HG03354 (cell line): ENCODE results near the gene NPHP4.

Source experiments
- ATAC-seq: cut with Tn5 transposase; IDR thresholded peaks from one replicate; pipeline ENCODE4 v1.9.1; 2021; ENCODE audit warnings: mild to moderate bottlenecking; ENCODE audit not compliant: unreplicated experiment, poor library complexity, severe bottlenecking

NPHP4 gene

DNA sequence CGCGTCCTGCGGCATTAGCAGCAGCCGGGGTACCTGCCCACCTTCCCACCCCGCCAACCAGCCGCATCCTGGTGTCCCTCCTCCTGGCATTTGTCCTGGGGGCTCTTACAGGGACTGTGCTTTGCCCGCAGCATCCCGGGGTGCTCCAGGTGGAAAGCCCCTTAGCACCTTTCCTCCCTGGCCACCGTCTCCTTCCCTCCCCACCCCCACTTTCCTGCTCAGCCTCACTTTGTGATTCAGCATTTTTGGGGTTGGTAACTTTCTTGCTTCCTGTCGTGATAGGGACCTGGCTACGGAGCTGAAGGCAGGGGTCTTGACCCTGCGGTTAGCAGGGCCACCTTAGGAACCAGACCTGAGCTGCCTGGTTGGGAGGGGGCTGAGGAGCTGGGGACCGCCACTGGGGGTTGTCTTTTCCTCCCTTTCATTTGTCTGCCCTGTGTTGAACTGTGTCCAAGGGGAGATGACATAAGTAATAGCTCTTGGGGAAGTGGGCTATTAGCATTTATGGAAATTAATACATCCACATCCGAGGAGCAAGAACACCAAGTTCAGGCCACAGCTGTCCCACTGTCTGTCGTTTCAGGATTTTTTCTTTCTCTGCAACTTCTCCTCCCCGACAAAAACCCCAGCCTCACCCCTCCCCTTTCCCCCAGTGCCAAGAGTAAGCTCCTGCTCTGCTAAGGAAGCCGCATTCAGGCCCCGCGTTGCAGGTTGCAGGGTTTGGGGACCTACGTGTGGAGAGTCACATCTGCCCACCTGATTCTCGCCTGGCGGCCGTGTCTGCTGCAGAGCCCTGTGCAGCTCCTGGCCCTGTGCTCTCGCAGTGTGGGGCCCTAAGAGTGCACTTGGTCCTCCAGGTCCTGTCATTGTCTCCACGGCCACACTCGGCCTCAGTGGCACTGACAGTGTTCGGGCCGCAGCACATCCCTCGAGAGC is 1.6 kb upstream of the NPHP4 start:
- no peak for ATAC-seq

DNA sequence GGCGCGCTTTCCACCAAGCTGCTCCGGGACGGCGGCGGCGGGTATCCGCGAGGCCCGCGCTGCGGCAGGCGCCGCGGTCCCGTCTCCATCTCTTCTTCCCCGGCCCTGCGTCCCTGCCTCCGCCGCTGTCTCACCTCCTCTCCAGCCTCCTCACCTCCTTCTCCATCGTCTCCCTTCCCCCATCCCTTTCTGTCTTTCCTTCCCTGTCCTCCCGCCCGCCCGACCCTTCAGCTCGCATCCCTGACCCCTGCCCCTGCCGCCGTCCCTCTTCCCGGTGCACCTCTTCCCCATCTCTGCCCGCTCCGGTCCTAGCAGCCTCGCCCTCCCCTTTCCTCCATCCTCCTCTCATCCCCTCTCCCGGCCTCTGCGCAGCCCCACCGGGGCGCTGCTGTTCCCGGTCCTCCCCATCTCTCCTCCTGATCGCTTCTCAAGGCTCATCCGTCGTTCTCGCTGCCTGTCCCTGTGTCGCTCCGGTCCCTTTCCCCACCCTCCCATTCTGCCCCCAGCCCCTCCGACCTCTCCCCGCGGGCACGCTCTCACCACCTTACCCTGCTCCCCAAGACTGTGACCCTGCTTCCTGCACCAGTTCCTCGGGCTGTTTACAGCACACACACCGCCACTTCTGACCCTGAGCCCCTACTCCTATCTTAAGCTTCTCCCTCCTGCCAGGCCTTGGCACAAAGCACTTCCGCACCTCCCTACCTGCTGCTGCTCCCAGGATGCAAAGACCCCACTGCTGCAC is 760 bp upstream of the NPHP4 start:
- ATAC-seq: no peak

DNA sequence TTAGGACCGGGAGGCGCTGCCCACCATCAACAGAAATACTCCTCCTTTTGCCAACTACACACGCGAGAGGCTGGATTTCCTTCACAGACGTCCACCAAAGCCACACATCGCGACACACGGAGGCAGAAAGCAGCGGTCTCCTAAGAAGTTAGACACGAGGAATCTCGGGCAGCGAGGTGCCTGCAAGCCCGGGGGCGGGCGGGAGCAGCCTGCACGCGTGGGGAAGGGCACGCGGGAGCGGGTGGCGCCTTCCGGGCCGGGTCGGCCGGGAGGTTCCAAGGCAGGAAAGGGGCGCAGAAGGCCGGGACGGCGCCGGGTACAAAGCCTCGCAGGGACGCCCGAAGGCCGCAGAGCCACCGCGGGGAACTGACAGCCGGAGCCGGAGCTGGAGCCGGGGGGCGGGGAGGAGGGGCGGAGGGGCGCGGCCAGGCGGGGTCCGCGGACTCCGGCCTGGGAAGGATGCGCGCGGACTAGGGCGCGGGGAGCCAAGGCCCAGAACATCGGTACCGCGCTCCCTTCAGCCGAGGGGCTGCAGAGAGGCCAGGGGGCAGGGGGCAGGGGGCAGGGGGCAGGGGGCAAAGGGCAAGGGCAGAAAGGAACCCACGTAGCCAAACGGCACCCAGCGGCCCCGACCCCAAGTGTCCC is 722 bp downstream of the NPHP4 start:
- ATAC-seq: peak; percentile 25

DNA sequence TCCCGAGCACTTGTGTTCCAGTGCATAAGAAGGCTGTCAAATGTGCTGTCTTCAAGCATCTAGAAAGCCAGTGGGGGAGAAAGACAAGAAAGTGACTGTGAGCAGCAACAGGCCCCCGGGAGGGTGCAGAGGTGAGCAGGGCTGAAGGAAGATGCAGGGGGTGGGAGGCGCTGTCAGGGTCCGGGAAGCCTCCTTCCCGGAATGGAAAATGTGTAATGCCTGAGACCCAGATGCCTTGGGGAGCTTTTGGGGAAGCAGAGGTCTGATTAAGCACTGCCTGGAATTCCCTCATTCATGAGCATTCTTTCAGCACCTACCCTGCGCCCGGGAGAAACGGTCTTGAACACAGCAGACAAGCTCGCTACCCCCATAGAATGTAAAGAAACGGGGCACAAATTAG is 1.3 kb downstream of the NPHP4 start:
- no peak for ATAC-seq

DNA sequence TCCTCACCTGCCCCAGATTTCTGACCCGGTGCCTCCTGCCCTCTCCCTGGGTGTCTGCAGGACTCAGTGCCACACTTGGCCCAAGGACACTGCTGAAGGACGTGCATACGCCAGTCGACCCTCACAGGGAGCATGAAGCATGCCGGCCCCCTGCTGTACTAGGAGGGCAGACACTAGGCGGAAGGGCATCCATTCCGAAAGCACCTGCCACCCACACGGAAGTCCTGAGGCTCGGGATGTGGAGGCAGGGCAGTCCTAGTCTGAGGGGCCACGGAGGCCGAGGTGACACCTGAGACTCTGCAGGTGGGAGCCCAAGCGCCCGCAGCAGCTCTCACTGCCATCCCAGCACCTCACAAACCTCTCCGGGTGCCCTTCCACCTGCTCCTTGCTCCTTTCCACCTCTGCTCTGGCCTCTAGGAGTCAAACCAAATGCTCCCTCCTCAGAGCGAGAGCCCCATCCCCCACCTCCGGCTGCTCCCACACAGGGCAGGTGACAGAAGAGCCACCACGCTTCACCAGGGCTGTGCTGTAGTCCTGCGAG is 2.4 kb downstream of the NPHP4 start:
- ATAC-seq: no peak

DNA sequence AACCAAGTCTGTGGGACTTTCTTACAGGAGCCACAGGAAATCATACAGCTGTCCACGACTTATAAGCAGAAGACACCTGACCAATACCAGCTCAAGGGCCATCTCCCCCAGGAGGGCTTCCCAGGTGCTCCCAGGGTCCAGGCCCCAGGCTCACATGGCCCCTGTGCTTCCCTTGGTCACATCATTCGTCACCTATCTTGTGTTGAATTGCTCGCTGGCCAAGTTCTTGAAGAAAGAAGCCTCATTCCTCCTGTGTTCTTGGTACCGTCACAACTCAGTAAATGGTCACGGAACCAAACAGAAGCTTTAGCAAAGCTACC is 3.0 kb downstream of the NPHP4 start:
- ATAC-seq: no peak

DNA sequence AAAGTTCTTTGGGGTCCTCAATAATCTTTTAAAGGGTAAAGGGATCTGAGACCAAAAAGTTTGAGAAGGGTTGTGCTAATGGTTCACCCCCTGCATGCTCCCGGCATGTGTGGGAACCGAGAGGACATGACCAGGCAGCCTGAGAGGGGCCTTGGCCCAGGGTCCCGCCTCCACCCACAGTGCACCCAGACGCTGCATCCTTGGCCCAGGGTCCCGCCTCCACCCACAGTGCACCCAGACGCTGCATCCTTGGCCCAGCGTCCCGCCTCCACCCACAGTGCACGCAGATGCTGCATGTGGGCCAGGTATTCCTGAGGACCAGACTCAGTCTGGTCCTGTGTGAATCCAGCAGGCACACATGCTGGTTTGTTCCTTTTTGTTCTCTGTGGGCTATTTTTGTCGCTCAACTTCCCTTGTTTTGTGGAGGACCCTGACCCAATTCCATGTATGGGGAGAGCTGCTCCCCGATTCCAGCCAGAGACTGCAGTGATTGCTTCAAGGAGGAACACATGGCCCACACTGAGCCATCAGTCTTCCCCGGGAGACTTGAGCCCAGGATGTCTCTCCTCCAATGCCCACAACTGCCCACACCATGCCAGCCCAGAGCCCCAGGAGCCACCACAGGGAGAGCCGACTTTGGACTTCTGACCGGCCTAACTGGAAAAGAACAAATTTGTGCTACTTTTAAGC is 3.5 kb downstream of the NPHP4 start:
- no peak for ATAC-seq

DNA sequence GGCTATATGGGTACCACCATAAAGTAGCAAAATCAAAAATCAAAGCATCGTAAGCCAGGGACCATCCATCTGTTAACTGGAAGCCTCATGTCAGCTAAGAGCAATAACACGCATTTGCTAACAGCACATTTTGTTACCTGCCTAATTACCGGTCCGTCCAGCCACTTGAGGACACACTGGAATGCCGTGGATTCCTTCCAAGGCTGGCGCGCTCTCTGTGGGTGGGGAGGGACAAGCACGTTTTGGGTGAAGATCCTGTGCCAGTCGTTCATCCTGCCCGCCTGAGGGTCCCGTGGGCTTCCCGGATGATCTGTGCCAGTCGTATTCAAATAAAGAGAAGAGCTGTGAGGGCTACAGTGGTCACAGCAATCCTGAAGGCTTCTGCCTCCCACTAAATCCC is 6.2 kb downstream of the NPHP4 start:
- ATAC-seq: no peak

DNA sequence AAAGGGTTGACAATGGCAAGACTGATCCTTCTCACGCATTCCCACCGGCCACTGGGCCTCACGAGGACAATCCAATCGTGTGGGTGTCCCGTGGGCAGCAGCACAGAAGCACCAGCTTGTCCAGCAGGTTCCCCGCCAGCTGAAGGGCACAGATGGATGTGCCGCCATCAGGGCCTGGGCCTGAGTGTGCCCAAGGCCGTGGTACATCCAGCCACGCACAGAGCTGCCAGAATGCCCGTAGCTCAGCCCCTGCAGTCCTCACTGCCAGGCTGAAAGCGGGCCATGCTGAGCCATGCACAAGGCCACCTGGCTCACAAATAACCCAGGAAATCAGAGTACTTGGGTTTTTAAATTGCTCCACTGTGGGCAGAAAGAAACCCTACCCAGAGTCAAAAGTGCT is 7.0 kb downstream of the NPHP4 start:
- no peak for ATAC-seq

DNA sequence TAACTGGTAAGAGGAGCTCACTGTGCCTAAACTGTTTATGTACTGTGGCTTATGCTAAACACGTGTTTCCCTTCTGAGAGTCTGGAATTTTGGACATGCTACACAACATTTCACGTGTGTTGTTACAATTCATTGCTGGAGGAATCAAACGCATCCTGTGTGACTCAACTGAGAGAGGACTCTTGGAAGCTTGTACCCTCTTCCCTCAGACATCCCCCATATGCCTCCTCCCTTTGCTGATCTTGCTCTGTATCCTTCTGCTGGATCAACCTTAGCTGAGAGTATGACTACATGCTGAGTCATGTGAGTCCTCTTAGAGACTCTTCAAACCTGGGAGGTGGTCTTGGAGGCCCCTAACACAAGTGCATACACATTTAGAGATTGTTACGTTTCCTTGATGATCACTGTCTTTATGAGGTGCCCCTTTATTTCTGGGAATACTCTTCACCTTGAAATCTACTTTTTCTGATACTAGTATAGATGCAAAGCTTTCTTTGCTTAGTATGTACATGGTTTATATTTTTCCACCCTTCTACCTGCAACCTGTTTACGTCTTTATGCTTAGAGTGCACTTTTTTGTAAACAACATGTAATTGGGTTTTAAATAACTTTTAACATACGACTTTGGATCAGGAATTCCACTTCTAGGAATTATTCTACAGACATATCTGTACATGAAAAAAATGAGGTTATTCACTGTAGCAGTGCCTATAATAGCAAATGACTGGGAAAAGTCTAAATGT is 8.7 kb downstream of the NPHP4 start:
- no peak for ATAC-seq

DNA sequence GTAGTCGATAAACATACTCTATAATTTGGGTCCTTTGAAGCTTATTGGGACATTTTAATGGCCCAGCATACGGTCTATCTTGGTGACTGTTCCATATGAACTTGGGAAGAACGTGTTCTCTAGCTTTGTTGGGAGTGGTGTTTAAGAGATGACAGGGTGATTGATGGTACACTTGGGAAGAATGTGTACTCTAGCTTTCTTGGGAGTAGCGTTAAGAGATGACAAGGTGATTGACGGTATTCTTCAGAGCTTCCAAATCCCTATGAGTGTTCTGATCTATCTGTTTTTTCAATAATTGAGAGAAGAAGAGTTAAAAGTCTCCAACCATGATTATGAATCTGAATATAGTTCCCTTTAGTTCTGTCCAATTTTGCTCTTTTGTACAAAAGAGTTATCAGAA is 9.4 kb downstream of the NPHP4 start:
- ATAC-seq: no peak

DNA sequence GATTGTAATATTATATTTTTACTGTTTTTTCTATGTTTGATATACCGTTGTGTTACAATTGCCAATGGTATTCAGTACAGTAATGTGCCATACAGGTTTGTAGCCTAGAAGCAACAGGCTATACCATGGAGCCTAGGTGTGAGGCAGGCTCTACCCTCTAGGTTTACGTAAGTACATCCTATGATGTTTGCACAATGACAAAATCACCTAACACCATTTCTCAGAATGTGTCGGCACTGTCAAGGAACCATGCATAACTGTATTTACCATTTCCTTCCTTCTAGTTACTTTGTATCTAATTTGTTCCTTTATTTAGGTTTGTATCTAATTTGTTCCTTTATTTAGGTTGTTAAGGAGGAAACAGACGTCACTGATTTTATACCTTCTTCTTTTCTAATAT is 9.9 kb downstream of the NPHP4 start:
- ATAC-seq: no peak

DNA sequence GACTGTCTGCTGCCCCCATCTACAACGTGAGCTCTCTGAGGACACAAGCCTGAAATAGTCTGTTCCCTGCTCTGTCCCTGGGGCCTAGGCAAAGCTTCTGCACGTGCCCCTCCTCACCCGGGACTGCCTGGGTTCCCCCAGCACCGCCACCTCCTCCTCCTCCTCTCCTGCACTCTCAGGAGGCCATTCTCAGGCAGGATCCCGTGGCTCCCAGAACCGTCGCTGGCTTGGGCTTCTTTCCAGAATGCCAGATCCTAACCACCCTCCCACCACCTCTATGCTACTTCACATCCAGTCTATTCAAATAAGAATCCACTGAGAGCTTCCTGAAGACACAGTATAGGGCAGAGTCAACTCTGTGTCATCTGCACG is 11.2 kb downstream of the NPHP4 start:
- ATAC-seq: no peak

DNA sequence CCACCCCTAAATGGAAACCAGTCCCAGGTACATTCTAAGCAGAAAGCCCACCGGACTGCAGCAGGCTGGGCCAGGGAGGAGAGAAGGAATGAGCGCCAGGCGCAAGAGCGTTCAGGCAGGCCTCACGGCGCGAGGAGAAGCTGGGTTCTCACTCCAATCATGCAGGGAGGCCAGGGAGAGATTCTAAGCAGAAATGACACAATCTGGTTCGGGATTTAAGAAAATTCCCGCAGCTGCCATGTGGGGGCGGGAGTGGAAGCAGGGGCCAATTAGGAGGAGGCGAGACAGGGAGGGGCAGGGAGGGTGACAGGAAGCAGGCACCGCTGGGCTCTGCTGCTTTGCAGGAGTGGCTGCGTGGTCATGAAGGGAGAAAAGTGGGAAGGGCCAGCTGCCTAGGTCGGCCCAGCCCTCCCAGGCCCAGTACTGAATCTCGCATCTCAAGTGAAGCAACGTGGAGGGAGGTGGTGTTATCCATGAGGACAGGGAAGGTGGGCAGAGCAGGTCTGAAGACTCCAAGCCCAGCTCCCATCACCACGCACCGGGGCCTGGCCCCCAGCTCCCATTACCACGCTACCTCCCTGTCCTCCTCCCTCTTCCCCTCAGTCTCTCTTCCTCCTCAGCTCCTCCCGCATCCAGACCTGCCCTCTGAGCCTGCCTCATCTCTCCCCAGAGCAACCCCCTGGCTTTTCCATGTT is 11.8 kb downstream of the NPHP4 start:
- ATAC-seq: peak; percentile 57

DNA sequence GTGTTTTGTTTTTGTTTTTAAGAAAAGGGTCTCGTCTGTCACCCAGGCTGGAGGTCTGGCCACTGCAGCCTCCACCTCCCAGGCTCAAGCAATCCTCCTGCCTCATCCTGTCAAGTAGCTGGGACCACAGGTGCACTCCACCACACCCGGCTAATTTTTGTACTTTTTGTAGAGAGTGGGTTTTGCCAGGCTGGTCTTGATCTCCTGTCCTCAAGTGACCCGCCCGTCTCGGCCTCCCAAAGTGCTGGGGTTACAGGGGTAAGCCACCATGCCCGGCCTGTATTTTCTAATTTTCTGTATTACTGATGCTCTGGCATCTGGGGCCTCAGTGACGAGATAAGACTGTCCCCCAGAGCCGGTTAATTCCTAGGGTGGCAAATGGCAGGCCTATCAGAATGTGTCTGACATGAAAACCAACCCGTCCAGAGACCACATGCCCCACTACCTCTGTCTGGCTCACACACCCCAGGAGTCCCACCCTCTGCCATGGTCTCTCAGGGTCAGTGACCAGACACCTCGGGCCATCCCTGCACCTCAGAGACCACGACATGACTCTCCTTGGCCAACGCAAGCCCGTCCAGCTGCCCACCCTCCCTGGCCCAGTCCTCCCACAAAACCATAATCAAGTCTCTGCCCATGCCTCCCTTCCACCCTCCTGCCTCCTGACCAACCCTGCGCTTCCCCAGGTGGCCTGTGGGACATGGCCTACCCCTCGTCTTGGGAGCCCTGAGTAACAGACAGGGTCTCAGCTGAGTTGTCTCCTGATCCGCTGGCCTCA is 12.5 kb downstream of the NPHP4 start:
- ATAC-seq: no peak

DNA sequence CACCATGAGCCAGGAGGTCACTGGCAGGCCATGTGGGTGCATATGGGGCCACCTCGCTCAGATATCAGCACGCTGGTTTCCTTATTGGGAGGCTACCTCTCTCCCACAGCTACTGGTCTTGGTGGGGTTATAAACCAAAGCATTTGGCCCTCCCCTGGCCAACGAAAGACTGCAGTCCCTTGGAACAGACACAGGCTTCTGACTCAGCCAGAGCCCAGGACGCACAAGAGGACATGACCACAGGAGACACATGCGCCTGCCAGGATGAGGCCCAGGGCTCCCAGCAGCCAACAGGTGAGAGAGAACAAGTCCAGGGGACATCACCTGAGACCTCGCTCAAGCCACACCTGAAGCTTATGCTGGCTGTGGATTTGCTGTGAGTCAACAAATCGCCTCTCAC is 13.8 kb downstream of the NPHP4 start:
- no peak for ATAC-seq

DNA sequence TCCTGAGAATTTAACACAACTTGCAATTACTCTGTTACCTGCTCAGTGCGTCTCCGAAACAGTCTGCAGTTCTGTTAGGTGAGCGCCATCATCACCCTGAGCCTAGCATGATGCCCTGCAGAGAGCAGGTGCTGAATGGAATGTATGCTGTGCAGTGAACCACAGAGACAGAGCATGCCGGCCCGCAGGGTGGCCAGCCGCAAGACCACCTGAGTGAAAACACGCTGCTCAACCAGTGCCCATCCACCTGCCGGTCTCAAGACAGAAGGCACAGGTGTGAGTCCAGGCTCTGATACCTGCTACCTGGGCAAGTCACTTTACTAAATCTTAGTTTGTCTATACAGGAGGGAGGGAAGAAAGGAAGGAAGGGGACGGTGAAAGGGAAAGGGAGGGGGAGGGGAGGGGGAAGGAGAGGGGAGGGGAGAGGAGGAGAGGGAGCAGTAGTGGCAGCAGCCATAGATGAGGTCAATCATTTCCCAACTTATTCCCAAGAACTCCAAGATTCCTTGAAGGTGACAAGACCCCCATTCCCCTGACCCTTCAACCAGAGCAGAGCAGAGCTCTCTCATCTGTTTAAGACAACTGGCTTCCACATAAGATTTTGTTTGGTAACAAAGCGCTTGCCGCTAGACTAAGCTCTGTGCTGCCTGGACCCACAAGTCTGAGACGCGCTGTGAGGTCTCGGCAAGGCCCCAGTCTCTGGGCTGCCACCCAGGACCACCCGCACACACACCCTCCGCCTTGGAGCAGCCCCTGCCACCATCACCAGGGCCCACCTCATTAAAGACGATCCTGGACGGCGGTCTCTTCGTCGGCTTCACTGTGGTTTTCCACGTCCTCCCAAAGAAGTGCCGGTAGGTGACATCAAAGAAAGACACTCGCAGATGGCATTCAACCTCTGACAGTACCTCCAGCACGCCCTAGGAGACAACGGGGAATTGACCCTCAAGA is 14.5 kb downstream of the NPHP4 start:
- no peak for ATAC-seq
